Measurements from ENCODE around the gene ESAM. TPM values are rescaled to one million over a fixed set of nuclear protein-coding genes. Genes with fewer than 3 reads are reported as not detected.

The ESAM gene
- total and polyA plus RNA-seq, 2 experiments from 2014 or later, result 0.32 TPM; not detected in 1

DNA sequence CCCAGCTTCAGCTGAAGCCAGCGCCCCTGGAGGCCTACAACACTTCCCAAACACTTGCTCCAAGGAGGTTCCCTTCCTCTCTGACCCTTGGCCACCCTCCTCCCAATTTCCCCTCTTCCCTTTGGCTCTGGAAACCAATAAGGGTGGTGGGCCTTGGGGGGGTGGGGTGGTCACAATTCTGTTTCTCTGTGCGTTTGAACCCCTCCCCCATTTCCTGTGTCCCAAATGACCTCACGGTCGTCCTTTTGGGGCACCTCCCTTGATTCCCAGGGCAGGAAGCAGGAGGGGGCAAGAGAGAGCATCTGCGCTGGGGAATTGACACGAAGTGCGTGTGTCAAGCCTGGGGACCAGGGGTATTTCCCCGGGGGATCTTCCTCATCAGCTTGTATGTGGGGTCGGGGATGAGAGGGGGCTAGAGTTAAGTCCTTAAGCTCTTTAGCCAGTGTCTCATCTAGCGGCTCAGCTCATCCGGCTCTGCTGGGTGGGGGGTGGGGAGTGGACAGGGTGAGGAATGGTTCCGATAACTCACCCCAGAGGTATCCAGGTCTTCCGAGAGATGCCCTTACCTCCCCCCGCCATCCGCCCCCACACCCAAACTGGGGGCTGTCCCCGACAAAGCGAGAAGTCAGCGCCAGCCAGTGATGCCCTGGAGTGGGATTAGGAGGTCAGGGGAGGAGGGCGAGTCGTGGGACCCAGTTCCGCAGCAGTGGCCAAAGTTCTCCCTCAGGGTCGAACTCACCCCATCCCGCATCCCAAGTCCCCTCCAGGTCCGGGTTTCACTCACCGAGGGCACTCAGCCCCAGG lies 587 bp downstream of the ESAM start (continued):
- TF ChIP-seq, protein P1, sequence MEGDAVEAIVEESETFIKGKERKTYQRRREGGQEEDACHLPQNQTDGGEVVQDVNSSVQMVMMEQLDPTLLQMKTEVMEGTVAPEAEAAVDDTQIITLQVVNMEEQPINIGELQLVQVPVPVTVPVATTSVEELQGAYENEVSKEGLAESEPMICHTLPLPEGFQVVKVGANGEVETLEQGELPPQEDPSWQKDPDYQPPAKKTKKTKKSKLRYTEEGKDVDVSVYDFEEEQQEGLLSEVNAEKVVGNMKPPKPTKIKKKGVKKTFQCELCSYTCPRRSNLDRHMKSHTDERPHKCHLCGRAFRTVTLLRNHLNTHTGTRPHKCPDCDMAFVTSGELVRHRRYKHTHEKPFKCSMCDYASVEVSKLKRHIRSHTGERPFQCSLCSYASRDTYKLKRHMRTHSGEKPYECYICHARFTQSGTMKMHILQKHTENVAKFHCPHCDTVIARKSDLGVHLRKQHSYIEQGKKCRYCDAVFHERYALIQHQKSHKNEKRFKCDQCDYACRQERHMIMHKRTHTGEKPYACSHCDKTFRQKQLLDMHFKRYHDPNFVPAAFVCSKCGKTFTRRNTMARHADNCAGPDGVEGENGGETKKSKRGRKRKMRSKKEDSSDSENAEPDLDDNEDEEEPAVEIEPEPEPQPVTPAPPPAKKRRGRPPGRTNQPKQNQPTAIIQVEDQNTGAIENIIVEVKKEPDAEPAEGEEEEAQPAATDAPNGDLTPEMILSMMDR (conservative IDR thresholded peaks at IDR 0.05; ENCODE audit: low read depth in 2 of 2), result no peak
- TF ChIP-seq JUNB (IDR thresholded peaks at IDR 0.05; ENCODE audit: unreplicated experiment) (no peak), POLR2AphosphoS5 (IDR thresholded peaks at IDR 0.05; ENCODE audit: low read depth) (no peak)

DNA sequence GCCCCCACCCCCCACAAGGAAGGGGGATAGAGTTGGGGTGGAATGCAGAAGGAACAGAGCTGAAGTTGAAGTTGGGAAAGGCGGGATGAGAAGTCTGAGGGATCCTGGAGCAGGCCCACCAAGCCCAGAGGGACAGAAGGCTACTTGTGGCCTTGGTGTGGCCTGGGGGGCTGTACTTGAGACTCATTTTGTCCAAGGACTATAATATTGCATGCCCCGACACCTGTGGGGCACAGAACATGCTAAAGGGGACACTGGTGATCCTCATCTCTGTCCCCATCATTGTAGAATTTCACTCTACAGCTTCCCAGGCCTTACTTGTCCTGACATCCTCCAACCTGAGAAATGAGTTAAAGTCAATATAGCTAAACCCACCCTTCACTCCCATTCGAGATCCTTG lies 1.3 kb downstream of the ESAM start:
- Histone ChIP-seq H2AFZ (no peak overlapping the region), H3K79me2 (replicated peaks; ENCODE audit: insufficient read depth) (no peaks in the 10 kb centered on the region), H3K9me2 (ENCODE audit: insufficient read depth) (no peaks in the 10 kb centered on the region), H3K4me2 (peak overlapping the region; percentile 96), H3K4me1 (ENCODE audit: insufficient read depth) (peaks cover 57% of the 10 kb centered on the region), H4K20me1 (replicated peaks; ENCODE audit: insufficient read depth) (peaks cover 23% of the 10 kb centered on the region), H3K27me3 (ENCODE audit: insufficient read depth) (peaks cover 73% of the 10 kb centered on the region), H3K4me3 (peak overlapping the region; percentile 74; the same call in 1 of the 2 replicates), H3K36me3 (ENCODE audit: insufficient read depth) (peaks cover 5% of the 10 kb centered on the region; the same call in 1 of the 2 replicates), H3F3A (replicated peaks; ENCODE audit: low read depth) (peaks cover 6% of the 10 kb centered on the region; the same call in 1 of the 2 replicates), H3K27ac (ENCODE audit: low read depth) (no peak overlapping the region)
- Mint-ChIP-seq H3K4me1 (peaks cover 53% of the 10 kb centered on the region), H3K27me3 (ENCODE audit: insufficient read depth, low read depth, poor library complexity) (peaks cover 72% of the 10 kb centered on the region), H3K36me3 (ENCODE audit: low read depth) (peaks cover 9% of the 10 kb centered on the region; the same call in 2 of the 3 replicates), H3K27ac (no peak overlapping the region), H3K4me3 (peak overlapping the region; percentile 65; the same call in 1 of the 3 replicates), H3K9me3 (no peaks in the 10 kb centered on the region; the same call in 1 of the 3 replicates)
- ATAC-seq (no peak), DNase-seq (ENCODE audit: low spot score) (no peak)
- TF ChIP-seq STAT1 (IDR thresholded peaks at IDR 0.05; ENCODE audit: unreplicated experiment), result no peak
- no peak for TF ChIP-seq JUNB (IDR thresholded peaks at IDR 0.05; ENCODE audit: unreplicated experiment)

DNA sequence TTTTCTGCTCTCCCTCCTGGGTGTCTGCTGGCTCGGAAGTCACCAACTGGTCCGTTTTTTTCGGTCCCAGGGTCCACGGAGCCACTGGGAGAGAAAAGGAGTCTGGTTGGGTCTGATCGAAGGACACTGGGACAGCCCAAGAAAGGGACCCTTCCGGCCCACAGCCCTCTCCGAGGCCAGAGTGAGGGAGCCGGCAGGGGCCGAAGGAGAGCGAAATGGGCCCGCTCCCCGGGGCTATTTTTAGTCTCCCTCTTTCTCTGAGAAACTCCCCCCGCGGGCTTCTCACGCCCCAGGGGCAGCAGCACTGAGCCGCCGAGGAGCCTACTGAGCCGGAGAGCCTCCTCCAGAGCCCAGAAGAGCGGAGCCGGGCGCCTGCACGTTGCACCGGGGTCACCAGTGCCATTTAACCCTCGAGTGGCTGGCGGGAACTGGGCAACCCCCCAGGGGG lies 1.9 kb downstream of the ESAM start:
- Mint-ChIP-seq H3K9me3 (no peaks in the 10 kb centered on the region; the same call in 1 of the 3 replicates), H3K27me3 (ENCODE audit: insufficient read depth, low read depth, poor library complexity) (peaks cover 77% of the 10 kb centered on the region)
- peaks cover 23% of the 10 kb centered on the region for H4K20me1 ChIP-seq (replicated peaks; ENCODE audit: insufficient read depth)

More for the DNA sequence above, 1.9 kb downstream of the ESAM start:
- H3K4me2 ChIP-seq, result peak overlapping the region; percentile 96
- no peak overlapping the region for H3K27ac ChIP-seq (ENCODE audit: low read depth)
- Mint-ChIP-seq H3K4me3 (peak overlapping the region; percentile 65), H3K36me3 (ENCODE audit: low read depth) (peaks cover 3% of the 10 kb centered on the region; the same call in 2 of the 3 replicates), H3K27ac (no peak overlapping the region), H3K4me1 (peaks cover 53% of the 10 kb centered on the region)
- no peaks in the 10 kb centered on the region for H3K79me2 ChIP-seq (replicated peaks; ENCODE audit: insufficient read depth)
- H3K36me3 ChIP-seq (ENCODE audit: insufficient read depth), result peaks cover 5% of the 10 kb centered on the region; the same call in 1 of the 2 replicates
- H3F3A ChIP-seq (replicated peaks; ENCODE audit: low read depth), result peaks cover 6% of the 10 kb centered on the region; the same call in 1 of the 2 replicates
- ATAC-seq (peak; percentile 0; the same call in 1 of the 3 replicates), DNase-seq (ENCODE audit: low spot score) (no peak)
- TF ChIP-seq EZH2phosphoT487 (IDR thresholded peaks at IDR 0.05; ENCODE audit: unreplicated experiment) (no peak), EZH2 (IDR thresholded peaks at IDR 0.05; ENCODE audit: low read depth, unreplicated experiment) (peak; percentile 82)
- peaks cover 78% of the 10 kb centered on the region for H3K27me3 ChIP-seq (ENCODE audit: insufficient read depth)
- no peaks in the 10 kb centered on the region for H3K9me2 ChIP-seq (ENCODE audit: insufficient read depth)
- H2AFZ ChIP-seq, result no peak overlapping the region
- H3K4me1 ChIP-seq (ENCODE audit: insufficient read depth), result peaks cover 58% of the 10 kb centered on the region
- H3K4me3 ChIP-seq, result peak overlapping the region; percentile 74

All from GM23338 (cell line).